Ammon's horn (tissue), 1 donor: ENCODE results near the gene MEIS2.
A peak's percentile ranks its signal among the peaks of the same experiment; 100 is the strongest.

Experiments used
- DNase-seq: peaks from one replicate; pipeline ENCODE4 v3.0.0-alpha.2; 2016; ENCODE audit warnings: low spot score

MEIS2 gene

DNA sequence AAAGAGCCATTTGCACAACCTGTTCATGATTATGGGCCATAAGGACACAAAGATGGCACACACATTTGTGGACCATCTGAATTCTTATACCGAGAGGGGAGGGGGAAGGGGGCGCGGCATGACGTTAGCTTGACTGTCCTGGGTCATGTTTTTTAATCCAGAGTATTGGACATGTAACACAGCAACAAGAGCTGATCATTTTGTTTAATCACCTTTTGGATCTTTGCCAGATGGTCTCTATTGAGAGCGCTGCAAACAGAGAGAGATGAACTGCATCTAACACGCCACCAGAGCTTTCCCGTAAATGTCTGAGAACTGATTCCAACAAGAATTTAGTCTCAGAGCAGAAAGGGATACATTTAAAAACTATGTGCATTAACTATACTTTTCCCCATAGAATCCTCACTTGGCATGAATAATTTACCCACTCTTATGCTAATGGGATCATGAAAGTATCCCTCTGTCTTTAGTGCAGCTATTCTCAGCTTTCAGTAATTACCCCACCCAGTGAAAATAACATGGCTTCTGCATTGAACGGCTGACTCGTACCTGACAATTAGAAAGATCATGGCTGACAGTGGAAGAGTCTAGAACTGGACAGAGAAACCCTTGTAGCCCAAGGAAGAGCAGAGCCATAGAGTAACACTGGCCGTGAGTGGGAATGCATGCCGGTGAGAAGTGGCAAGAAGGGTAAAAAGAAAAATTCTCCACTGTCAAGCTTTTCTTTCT lies 22.6 kb downstream of the MEIS2 start:
- no peak for DNase-seq

DNA sequence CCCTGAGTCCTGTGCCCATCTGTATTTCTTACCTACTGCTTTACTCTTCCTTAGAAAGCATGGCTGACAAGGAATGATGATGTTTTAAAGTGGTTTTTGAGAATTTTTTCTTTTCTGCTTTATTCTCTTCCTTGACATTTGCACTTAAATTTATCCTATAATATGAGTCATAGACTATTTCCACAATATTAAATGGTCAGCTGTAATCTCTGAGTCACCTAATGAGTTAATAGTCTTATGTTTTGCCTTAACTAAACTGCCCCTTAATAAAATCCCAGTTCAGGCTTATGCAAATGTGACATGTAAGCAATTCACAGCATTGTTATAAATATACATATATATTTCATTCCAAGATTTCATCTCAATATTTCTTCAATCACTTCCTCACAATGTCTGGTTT lies 23.8 kb downstream of the MEIS2 start:
- no peak for DNase-seq

DNA sequence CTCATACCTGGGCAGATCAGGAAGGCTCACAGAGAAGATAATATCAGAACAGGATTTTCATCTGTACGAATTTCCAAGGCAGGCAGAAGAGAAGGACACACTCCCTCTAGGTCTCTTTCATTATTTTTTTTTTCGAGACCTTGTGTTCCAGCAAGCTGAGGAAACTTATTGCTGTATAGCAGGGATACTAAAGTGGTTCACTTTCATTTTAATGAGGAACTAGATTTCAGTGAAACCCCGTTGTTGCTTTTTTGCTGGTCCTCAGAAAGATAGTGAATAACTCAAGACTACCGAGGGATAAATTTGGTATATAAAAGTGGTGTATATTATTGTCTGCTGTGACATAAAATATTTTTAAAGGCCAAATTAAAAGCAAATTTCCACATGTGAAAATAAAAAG lies 24.6 kb downstream of the MEIS2 start:
- no peak for DNase-seq

DNA sequence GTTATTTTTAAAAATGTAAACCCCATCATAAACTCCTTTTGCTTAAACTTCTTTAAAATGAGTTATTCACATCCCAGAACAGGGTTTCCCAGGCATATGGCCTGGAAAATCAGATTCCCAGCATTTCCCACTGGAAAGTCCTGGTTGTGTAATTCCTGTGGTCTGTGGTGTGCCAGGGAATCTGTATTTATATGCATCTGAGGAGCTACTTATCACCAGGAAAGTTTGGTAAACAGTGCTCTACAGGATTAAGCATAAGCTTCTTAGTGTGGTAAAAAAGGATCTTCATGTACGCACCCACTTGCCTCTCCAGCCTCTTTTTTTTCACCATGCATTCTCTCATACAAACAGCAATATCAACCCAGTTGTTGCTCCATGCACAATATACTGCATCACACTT lies 28.2 kb downstream of the MEIS2 start:
- no peak for DNase-seq

DNA sequence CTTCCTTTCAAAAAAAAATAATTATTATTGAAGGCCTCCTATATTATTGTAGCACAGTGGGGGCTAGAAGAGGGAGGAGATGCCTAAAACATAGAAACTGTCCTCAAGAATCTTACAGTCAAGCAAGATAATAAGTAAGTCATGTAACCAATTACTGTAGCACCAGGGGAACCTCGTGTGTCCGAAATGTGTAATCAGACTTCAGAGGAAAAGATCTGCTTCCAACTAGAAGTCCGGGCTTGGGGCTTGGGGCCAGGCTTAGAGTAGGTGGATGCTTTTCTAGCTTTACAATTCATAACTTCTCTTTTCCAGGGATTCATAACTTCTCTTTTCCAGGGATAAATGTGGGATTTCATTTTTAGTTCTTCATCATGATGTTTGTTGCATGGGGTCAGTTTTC lies 29.2 kb downstream of the MEIS2 start:
- no peak for DNase-seq

DNA sequence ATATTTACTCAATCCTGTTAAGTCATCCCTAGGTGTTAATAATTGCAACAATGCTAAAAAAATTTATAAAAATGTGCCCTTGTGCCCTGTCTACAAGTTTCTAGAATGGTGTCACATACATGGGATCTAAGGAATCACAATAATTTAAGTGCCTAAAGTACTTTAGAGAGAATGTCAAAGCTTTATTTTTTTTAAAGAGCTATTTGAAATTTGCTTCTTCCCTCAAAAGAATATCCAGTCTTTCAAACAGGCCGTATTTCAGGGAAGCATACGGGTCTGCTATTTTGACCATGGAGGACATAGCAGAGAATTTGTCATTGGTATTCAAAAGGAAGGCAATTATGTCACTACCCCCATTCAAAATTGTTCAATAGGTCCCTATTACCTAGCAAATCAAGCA lies 29.7 kb downstream of the MEIS2 start:
- DNase-seq: no peak

DNA sequence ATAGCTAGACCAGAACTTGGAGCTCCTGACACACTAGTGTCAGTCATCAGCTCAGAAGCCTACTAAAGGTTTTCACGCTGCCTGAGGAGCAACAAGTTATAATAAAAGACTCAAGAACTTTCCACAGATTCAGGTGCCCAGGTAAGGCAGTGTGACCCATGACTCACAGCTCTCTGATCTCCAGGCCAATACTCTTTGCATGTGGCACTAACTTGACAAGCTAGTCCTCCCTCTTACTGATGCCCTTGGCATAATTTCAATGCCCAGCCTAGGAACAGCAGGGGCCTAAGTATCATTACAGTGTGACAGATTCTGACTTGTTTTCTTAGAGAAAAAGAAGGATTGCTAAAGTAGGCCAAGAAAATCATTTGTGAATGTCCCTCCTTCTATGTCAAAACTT lies 38.4 kb downstream of the MEIS2 start:
- no peak for DNase-seq

DNA sequence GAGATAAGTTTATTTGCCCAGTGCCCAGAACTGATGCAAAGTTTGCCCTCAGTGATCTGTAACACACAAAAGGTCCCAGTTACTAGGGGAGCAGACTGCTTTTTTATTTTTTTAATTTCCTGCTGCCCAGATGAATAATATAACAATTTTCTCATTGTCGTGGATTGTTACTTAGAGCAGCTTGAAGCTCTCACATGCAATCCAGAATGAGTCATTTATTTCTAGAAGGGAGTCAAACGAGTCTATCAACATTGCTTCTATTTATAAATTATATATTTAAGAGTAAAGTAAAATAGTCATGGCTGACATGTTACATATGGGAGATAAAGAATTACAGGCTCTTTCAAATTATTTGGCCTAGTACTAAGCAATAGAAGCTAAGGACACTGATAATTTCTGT lies 41.3 kb downstream of the MEIS2 start:
- no peak for DNase-seq

DNA sequence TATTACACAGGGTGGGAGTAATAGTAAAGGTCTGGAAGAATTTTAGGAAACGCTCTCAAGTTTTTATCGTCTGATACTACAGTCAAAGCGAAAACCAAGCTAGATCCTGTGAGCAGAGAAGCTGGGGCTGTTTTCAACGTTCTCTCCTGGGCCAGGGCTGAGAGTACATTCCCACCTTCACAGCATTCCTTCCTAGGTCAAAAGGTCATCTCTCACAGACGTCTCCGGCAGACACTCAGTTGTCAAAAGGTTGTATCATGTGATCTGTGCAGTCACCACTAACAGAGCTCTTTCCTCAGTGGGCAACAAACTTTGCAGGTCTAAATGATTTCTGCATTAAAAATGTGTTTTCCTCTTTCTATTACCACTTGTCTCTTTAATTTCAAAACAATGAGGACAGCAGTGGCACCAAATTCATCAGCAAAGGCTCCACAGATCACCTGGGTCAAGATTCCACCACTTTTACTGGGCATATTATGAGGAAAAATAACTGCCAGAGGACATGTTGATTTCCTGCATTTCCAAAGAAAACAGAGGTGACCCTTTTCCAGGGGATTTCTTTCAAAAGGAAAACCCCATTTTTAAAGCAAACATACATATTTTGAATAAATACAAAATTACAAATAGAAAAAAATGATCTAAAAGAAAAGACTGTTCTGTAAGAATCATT lies 41.9 kb downstream of the MEIS2 start:
- DNase-seq: no peak

DNA sequence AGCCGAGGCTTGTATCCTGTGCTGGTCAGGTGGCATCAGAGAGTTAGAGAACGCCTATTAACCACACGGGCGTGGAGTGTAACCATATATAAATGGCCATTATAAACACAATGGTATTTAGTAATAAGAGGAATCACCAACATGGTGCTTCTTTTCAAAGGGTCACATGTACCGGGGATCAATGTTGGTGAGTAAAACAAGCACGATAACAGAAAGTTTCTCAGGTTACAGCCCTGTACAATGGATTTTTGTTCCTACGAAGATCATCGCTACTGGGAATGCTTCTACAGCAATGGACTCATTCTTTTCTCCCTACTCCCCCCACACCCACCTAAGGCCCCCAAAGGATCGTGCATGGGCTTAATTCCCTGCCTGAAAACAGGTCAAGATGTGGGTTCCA lies 42.5 kb downstream of the MEIS2 start:
- DNase-seq: no peak

DNA sequence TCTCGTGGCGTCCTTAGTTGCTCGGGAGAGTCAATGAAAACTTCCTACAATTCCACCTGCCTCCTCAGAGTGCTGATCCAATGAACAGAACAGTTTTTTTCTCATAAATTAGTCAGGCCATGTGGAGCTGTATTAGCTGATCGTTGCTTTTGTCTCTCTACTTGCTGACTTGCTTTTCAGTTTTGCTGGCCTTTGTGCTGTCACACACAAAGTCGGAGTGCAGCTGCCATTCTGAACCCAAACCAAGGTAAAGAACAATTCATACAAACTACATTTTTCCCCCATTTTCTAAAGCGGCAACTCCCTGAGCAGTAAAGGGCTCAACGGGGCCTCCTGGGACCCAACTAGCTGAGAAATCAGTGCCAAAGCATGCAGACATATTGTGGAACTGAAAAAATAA lies 43.1 kb downstream of the MEIS2 start:
- no peak for DNase-seq

DNA sequence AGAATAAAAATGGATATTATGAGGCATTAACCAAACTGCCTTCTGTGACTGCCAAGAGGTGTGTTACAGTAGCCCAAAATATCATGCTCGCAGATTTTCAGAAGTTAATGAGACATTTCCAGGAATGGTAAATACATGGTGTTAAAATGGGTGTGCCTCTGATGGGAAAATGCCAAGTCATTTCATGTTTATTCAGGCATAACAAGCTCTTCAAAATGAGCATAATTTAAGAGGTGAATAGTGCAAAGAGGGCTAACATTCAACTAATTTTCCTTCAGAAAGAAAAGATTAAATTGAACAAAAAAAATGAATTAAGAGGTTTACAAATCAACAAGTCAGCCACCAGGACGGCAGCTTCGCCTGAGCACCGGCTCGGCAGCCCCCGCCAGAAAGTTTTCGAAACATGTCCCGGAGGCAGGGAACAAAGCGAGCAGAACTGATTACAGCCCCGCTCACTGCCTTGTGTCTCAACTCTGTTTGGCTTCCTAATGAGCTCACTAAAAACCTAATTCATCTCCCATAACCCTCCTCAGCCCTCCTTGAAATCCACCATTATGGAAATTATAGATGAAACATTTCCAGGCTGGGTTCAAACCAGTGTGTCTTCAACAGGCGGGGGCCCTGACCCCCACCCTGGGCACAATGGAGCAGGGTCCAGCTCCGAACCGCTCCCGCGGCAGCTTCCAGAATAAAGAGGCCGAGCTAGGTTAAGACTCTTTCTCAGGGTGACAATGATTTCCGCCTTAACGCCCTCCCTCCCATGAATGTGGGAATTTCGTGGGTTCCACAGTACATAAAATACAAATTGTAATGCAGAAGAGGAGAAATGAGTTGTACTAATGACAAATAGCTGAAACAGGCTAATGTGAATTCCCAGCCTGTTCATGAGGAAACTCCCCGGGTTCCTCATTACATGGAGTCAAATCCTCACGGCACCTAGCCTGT lies 43.9 kb downstream of the MEIS2 start:
- DNase-seq: no peak

DNA sequence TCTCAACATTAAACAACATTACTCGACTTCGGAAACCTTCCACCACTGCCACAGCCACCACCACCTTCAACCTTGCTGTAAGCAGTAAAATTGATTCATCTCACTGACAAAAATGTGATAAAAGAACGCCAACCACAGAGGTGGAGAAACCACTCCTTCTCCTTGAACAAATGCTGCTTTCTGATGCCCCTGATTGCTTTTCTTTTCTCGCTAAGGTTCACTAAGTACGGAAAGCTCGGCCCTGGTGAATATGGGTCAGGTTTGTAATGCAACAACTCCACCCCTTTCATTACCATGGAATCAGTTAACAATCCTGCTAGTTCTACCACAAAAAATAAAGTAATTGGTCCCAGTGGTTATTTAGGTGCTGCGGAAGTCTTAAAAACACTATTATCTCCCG lies 44.9 kb downstream of the MEIS2 start:
- DNase-seq: no peak

DNA sequence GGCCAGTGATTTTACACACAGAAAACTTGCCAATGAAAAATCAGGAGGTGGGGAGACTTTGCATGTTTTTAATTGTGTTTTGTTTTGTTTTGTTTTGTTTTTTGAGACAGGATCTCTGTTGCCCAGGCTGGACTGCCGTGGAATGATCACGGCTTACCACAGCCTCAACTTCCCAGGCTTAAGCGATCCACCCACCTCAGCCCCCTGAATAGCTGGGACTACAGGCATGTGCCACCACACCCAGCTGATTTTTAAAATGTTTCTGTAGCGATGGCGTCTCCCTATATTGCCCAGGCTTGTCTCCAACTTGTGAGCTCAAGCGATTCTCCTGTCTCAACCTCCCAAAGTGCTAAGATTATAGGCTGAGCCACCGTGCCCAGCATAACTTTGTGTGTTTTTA lies 46.0 kb downstream of the MEIS2 start:
- DNase-seq: no peak

DNA sequence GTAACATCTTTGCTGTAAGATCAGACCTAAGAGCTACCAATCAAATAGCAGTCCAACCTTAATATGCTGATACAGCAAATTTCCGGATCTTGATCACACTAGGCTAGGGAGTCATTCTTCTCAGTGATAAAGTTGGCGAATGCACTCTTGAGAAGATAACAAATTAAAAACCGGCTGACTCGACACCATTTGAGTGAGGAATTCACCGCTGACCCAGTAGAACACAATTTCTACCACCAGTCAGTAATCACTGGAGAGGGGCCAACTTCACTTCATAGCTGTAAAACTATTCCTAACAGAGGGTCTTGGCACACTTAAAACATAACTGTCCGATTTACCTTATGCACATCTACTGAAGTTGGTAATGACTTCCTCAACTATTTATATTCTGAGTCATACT lies 47.2 kb downstream of the MEIS2 start:
- DNase-seq: no peak

DNA sequence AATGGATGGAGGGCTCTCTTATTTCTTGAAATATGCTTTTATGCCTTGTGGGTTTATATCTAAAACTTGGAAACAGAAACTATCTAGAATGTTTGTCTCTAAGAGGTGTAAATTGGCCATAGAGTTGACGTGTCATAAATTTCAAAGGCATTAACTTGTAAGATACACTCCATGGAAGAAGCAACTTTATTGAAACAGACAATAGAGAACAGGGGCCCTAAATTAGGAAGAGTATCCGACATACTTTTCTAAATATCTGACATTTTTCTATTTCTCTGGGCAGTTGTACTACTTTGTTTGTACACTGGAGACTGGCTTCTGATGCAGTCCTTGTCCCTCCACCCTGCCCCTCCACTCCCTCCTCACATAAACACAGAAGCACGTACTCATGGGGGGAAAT lies 50.0 kb downstream of the MEIS2 start:
- DNase-seq: no peak

DNA sequence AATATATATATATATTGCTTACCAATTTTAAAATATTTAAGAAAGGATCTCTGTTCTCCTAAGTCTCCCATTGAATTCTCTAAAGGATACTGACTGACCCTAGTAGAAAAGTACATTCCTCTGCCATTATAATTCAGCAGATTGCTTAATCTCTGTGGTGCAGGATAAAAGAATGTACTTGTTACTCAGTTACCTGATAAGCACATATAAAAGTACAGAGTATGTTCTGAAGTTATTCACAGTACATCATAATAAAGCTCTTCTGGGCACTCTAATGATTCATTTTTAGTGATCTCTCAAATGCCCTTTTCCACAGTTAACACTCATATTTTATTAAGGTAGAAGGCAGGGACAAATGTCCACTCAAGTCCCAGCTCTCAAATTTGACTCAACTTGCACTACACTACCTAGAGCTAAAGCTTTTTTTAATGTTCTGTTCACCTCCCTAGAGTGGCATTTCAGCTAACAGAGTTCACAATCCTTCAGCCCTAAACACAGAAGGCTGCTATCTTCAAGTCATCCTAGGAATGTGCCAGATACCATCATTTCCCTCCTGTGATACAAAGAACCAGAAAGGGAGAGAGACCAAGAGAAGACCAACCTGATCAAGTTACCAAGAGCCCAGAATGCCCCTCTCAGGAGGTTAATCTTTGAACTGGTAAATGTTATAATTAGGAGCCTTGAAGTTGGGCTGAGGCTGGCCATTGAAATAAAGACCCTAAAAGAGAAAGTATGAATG lies 53.3 kb downstream of the MEIS2 start:
- DNase-seq: no peak

DNA sequence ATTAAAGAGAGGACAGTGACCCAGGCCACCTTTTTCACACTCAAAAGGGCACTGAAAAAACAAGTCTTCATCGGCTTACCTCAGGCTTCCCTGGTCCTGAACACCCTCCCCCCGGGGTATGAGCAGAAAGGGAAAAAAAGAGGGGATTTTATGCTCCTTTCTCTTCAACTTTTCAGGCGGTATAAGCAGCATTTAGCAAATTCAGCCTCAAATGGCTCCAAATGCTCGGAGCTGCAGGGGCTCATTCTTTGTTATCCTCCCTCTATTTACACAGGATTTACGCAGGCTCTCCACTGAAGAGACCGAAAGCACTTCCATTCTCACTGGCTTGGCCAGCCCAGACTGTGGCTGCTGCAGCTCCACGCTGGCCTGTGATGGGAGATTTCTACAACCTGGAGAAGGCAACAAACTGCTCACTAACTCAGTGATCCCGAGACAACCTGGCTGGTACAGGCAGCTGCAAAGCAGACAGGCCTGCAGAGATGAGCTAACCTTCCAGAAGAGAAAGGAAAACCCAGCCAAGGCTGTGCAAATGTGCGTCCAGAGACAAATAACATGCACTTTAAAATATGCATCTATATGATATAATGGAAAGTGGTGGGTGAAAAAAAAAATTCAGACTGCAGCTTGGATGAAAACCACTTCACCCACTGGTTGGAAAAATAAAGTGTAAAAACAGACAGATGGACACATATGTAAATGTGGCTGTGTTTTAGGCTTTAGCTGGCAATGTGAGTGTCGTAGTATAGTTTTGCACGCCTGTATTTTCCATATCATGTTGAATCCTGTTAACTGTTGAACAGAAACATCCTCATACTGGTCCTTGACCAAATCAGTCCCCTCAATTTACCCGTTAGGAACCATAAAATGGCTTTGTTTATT lies 54.2 kb downstream of the MEIS2 start:
- peak; percentile 12 for DNase-seq

DNA sequence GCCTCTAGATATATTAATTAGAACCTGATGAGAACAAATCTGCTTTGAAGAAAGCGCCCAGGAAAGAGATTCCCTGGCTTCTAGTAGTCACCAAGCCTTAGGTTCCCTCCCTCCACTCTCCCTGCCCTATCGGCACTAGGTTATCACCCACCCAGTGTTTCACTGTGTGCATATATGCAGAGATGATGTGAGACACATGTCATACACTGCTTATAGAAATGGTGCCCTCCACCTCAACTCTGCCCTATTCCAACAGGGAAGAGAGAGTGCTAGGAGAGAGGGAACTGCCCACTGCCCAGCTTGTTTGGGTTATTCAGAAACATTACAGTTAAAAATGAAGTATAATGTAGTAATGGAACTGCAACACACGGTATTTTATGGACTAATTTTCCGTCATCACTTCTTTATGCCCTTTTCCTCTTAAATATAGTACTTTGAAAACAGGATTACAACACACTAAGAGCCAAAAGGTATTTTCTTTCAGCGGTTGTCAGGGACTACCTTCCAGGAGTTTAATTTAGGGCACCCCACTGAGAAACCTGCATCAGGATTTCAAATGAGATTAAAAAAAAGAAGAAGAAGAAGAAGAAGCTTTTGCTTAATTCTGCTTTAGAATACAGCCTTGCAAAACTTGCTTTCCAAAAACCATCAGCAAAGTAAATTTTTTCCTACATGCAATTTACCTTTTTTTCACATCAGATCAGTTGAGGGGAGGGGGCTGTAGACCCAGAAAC lies 55.3 kb downstream of the MEIS2 start:
- DNase-seq: no peak

DNA sequence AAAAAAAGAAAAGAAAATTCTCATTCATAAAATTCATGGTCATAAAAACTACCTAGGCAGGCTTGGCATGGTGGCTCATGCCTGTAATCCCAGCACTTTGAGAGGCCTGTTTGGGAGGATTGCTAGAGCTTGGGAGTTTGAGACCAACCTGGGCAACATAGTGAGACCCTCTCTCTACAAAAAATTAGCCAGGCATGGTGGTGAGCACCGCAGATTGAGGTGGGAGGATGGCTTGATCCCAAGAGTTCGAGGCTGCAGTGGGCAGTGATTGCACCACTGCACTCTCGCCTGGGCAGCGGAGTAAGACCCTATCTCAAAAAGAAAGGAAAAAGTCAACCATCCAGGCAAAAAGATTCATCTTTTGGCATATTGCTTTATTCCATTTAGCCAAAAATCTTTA lies 58.5 kb downstream of the MEIS2 start:
- DNase-seq: no peak

DNA sequence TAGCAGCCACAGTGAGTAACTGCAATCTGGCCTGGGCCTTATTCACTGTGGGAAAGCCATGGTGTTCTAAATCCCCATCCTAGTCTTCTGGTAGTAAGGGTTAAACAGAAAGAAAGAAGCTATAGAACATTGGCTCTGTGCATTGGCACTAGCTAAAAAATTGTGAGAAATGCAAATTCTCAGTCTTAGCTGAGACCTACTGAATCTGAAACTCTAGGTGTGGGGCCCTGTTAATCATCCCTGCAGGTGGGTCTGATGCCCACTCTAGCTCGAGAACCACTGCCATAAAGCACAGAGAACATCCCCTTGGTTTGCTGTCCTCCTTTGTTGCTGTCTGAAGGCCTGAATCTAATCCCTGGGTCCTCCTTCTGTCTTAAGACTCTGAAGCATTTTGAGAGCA lies 59.3 kb downstream of the MEIS2 start:
- no peak for DNase-seq
